Measurements from ENCODE around the gene CLEC1B.

CLEC1B gene

DNA sequence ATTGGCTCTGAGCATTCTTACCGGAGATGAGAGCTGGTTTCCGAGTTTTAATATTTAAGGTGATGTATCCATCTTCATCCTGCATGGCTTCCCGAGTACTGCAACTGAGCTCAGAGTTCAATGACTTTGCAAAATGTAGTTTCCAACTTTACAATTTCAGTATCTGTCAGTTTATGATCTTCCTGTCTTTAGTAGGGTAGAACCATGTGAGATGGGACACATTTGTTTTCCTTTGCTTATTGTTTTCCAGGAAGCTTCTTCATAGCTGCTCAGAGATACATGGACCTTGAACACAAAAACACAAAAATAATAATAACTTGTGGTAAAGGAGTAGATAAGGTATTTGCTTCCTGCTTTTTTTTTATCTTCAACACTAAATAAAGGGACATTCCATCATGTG is at the start of gene CLEC1B:
TSS of gene CLEC1B (minus strand) at position 106 of the 400 bp plus-strand sequence. CDS start at position 85, 21 bp downstream.
- DNase-seq: no peak

DNA sequence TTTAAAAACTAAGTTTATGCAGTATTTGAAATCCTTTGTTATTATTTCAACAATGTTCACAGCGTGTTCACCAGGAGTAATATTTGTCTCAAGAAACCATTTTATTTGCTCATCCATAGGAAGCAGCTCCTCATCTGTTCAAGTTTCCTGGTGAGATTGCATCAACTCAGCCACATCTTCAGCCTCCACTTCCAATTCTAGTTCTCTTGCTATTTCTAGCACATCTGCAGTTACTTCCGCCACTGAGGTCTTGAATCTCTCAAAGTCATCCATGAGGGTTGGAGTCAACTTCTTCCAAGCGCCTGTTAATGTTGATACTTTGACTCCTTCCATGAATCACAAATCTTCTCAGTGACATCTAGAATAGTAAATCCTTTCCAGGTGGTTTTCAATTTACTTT is 49.6 kb upstream of the CLEC1B start:
- peak; percentile 49 for DNase-seq

DNA sequence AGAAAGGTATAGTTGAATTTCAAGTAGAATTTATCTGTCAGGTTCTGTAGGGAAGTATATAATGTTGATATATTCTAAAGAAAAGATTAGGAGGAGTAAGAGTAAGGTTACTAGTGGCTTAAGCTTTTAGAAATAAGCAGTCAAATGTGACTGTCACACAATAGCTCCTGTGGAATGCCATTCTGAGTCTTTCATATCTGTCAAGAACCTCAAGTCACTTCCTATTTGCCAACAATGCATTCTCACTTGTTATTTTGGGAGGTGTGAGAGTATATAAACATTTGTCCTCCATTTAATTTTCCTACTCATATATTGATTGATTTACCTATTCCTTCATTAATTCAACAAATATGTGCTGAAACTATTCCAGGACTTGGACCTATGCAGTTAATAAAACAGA is 43.2 kb upstream of the CLEC1B start:
- DNase-seq: peak; percentile 11

DNA sequence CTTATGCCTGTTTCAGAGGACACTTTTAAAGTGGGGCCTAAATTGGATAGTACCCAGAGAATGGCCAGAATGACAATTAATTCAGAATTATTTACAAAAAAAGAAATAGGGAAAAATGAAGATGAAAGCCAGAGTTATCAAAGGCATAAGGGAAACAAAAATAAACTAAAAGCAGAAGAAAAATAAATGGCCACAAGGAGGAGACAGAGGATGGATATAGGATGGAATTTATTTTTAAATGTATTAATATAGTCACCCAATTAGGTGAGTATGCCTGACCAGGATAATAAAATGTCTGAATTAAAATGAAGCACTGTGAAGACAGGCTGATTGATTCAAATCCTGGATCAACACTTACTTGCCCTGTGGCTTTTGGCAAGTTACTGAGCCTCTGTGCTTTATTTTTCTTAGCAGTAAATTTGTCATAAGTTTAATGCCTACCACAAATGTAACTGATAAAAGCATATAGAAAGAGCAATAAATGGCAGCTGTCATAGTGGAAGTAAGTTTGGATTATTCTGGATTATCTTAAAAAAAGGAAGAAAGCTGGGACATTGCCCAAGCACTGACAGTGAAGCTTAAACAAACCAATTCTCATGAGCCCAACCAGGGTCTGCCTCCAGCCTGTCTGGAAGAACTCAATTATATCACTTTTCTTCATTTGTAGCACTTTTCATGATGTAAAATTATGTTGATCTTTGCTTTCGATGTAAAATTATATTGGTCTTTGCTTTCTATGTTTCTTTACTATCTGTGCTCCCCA is 35.0 kb upstream of the CLEC1B start:
- DNase-seq: peak; percentile 46

GRCh38 chr12:10031771-10032175 is 32.9 kb upstream of the CLEC1B start:
- no peak for DNase-seq

DNA sequence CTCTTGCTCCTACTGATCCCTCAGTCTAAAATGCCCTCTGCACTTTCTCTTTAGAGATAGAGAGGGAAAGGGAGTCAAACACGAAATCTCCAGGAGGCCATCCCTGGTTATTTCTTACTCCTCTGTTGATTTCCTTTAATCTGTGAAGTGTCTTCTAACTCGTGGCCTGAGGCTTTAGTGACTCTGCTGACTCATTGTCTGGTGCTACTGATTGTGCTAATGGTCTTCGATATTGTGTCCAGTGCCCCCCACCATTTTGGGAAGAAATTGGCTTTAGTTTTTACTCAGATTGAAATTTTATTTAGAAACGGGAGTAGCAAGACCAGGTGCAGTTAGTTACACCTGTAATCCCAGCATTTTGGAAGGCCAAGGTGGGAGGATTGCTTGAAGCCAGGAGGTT is 32.4 kb upstream of the CLEC1B start:
- DNase-seq: peak; percentile 50

- DNase-seq: no peak
These were observed 31.5 kb upstream of the CLEC1B start, which contains the start of gene CLEC9A for GRCh38 chr12:10030446-10030845. CLEC9A (plus strand) TSS chr12:10030682; CDS start chr12:10052688, 22,006 bp downstream.

DNA sequence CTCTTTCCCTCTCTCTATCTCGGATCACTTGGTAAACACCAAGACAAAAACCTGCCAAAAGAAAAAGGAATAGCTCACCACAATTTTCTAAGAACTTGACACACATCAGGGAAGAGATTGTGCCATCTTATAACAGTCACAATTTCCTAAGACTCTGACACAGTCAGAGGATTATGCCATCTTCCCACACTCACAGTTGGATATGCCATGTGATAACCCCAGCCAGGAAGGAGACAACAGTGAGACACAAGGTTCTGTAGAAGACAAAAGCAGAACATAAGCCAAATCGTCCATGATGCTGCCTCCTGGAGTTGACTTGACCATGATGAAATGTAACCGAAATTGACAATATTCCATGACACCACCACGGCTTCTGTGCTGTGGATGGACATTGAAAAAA is 28.8 kb upstream of the CLEC1B start:
- DNase-seq: peak; percentile 99

GRCh38 chr12:10027311-10027710 is 28.4 kb upstream of the CLEC1B start:
- DNase-seq: peak; percentile 35

GRCh38 chr12:10026666-10027065 is 27.7 kb upstream of the CLEC1B start:
- DNase-seq: peak; percentile 27

GRCh38 chr12:10025236-10025635 is 26.3 kb upstream of the CLEC1B start:
- peak; percentile 54 for DNase-seq

DNA sequence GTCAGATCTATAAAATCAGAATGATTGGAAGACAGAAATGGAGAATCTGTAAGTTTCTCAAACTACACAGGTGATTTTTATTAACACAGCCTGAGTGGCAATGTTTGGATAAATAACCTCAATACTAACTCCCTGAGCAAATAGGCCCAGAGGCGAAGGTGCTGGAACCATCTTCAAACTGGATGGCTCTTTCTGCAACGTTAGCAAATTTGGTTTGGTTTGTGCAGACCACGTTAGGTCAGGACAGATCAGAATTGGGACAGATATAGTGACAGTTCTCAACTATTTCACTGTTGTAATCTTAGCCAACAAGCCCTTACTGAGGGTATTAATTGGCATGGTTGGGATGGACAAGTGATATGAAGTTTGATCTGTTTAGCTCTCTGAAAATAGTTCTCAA is 22.4 kb upstream of the CLEC1B start:
- no peak for DNase-seq

DNA sequence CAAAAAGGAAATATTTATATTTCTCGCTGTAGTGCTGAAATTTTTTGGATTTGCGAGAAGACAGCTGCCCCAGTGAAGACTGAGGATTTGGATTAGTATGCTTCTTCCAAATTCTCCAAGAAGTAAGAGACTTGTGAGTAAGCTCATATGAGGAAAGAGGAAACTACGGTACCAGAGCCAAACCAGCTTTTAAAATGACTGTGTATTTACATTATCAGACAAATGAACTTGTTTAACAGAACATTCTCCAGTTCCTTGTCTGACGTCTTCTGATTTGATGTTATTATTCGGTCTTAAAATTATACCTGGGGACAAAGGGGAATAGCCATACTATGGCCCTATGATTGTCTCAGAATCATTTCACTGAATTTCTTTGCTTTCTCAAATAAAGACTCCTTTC is 19.5 kb upstream of the CLEC1B start:
- peak; percentile 63 for DNase-seq

- DNase-seq: no peak
These were observed 18.0 kb upstream of the CLEC1B start for GRCh38 chr12:10016881-10017280.

- no peak for DNase-seq
These were observed 16.5 kb upstream of the CLEC1B start for GRCh38 chr12:10015450-10015849.

DNA sequence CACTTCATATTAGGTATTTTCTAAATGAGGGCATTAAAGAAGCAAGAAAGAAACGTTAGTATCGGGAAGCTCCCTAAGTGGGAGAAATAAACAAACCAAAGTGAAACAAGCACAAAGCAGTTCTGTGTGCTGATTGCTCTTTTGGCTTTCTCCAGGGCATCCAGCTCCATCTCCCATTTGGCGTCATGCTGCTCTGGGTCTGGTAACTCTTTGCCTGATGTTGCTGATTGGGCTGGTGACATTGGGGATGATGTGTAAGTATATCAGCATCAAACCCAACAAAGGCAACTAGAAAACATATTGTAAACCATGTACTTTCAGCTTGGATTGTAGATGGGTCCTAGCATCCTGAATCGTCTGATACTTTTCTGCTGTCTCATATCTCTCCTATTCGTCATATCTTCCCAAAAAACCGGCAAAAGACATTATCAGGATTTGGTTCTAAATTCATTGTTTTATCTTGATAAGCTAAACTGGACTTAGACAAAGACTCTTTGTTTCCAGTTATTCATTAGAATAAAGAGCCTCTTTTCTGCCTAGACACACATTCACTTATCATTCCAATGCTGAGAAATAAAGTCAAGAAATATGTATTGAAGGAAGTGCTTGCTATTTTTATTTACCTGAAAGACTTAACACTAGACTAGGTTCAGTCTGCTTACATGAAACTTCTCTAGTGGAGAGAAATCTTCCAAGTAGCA is 13.9 kb upstream of the CLEC1B start:
- no peak for DNase-seq

GRCh38 chr12:10001171-10001776 is 2.4 kb upstream of the CLEC1B start:
- DNase-seq: no peak

- no peak for DNase-seq
These were observed 6.6 kb downstream of the CLEC1B start for GRCh38 chr12:9992296-9992695.

- DNase-seq: peak; percentile 30
These were observed 7.0 kb downstream of the CLEC1B start for GRCh38 chr12:9991876-9992275.

GRCh38 chr12:9980126-9980525 is 18.8 kb downstream of the CLEC1B start:
- no peak for DNase-seq

- peak; percentile 80 for DNase-seq
These were observed 21.0 kb downstream of the CLEC1B start for GRCh38 chr12:9977916-9978315.

DNA sequence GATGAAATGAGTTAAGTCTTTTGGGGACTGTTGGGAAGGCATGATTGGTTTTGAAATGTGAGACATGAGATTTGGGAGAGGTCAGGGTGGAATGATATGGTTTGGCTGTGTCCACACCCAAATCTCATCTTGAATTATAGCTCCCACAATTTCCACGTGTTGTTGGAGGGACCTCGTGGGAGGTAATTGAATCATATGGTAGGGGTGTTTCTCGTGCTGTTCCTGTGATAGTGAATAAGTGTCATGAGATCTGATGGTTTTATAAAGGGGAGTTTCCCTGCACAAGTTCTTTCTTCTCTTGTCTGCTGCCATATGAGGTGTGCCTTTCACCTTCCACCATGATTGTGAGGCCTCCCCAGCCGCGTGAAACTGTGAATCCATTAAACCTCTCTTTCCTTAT is 22.3 kb downstream of the CLEC1B start:
- DNase-seq: peak; percentile 66

GRCh38 chr12:9975614-9976013 is 23.3 kb downstream of the CLEC1B start:
- DNase-seq: no peak

- DNase-seq: peak; percentile 76
These were observed 24.2 kb downstream of the CLEC1B start for GRCh38 chr12:9974731-9975130.
